Measurements from ENCODE around the gene XRCC4. TPM values are rescaled to one million over a fixed set of nuclear protein-coding genes. Genes with fewer than 3 reads are reported as not detected.

The XRCC4 gene
- total RNA-seq, 4 donors from 2014 or later = 3.7 to 10.3 (median 8.7) TPM

DNA sequence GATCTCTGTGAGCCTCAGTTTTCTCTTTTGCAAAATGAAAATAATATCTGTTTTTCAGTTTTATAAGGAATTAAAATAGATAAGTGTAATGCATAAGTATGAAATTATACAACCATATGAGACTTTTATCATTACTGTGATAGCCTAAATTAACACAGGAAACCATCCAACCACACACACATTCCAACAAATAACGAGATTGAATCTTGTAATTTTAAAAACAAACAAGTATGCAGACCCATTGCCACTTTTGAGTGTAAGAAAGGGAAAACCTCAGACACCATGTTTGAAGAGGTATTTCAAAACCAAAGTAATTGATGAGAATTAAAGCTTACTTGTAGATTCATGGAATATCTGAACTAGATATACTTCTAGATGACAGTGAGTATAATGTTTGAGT, 32.0 kb downstream of the XRCC4 start:
- Histone ChIP-seq H3K27ac (no peak overlapping the region), H3K9me3 (no peaks in the 10 kb centered on the region), H3K4me3 (no peak overlapping the region), H3K27me3 (no peaks in the 10 kb centered on the region), H3K36me3 (no peaks in the 10 kb centered on the region), H3K4me1 (no peaks in the 10 kb centered on the region)
- no peak for TF ChIP-seq CTCF (IDR thresholded peaks at IDR 0.05)
- TF ChIP-seq POLR2A (IDR thresholded peaks at IDR 0.05) = no peak
- no peak for DNase-seq

- H3K27me3 ChIP-seq = no peaks in the 10 kb centered on the region
- no peaks in the 10 kb centered on the region for H3K4me1 ChIP-seq
- H3K9me3 ChIP-seq = no peaks in the 10 kb centered on the region
- no peaks in the 10 kb centered on the region for H3K36me3 ChIP-seq
- no peak for DNase-seq
- no peak overlapping the region for H3K27ac ChIP-seq
- no peak overlapping the region for H3K4me3 ChIP-seq
- TF ChIP-seq CTCF (IDR thresholded peaks at IDR 0.05) (no peak), POLR2A (IDR thresholded peaks at IDR 0.05) (no peak)
These were observed 38.5 kb downstream of the XRCC4 start for GRCh38 chr5:83115816-83116215.

DNA sequence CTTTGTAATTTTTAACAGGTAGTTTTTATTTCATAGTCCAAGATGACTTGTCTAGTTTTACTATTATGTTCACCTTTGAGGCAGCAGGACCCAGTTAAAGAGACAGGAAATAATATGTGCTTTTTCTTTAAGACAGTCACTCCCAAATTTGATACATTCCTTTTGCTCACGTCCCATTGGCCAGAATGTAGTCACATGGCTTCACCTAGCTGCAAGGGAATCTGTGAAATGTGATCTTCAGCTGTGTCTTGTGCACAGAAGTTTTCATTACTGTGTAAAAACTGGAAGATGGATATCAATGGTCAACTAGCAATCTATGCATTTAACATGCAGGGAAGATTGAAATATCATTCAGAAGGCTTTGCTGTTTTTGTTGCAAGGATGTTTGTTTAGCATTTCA, 41.1 kb downstream of the XRCC4 start:
- no peak overlapping the region for H3K27ac ChIP-seq
- H3K36me3 ChIP-seq = no peaks in the 10 kb centered on the region
- no peak for DNase-seq
- TF ChIP-seq POLR2A (IDR thresholded peaks at IDR 0.05) (no peak), CTCF (IDR thresholded peaks at IDR 0.05) (no peak)
- no peaks in the 10 kb centered on the region for H3K27me3 ChIP-seq
- no peak overlapping the region for H3K4me3 ChIP-seq
- H3K9me3 ChIP-seq = no peaks in the 10 kb centered on the region
- no peaks in the 10 kb centered on the region for H3K4me1 ChIP-seq

DNA sequence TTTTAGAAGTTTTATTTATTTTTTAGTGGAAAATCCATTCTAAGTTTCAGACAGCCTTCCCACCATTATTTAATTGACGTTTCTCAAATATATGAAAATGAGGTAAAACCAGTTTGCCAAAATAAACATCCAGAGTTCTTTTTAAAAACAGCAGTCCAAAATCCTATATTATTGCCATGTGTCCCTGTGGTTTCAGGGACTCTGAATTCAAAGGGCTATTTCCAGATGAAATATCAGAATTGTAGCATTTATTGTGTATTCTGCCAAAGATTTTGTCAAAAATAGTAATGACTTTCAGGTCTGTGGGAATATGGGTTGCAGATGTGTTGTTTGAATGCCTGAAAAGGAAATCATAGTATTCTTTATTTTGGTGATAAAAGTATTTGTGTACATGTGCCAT, 41.6 kb downstream of the XRCC4 start:
- Histone ChIP-seq H3K27ac (no peak overlapping the region), H3K4me1 (no peaks in the 10 kb centered on the region), H3K9me3 (no peaks in the 10 kb centered on the region), H3K27me3 (no peaks in the 10 kb centered on the region), H3K4me3 (no peak overlapping the region), H3K36me3 (no peaks in the 10 kb centered on the region)
- DNase-seq = no peak
- TF ChIP-seq POLR2A (IDR thresholded peaks at IDR 0.05) (no peak), CTCF (IDR thresholded peaks at IDR 0.05) (no peak)

GRCh38 chr5:83124593-83124992, 47.2 kb downstream of the XRCC4 start:
- peaks cover 0 to 5% (median 0%) of the 10 kb centered on the region in 4 donors for H3K9me3 ChIP-seq
- no peak for DNase-seq
- no peaks in the 10 kb centered on the region for H3K36me3 ChIP-seq
- H3K4me1 ChIP-seq = no peaks in the 10 kb centered on the region
- no peaks in the 10 kb centered on the region for H3K27me3 ChIP-seq
- no peak overlapping the region for H3K4me3 ChIP-seq
- no peak overlapping the region for H3K27ac ChIP-seq
- no peak for TF ChIP-seq CTCF (IDR thresholded peaks at IDR 0.05)
- no peak for TF ChIP-seq POLR2A (IDR thresholded peaks at IDR 0.05)

- no peaks in the 10 kb centered on the region for H3K36me3 ChIP-seq
- no peaks in the 10 kb centered on the region for H3K27me3 ChIP-seq
- TF ChIP-seq CTCF (IDR thresholded peaks at IDR 0.05) = no peak
- no peak overlapping the region for H3K4me3 ChIP-seq
- no peak for DNase-seq
- peaks cover 0 to 5% (median 0%) of the 10 kb centered on the region in 4 donors for H3K9me3 ChIP-seq
- H3K4me1 ChIP-seq = no peaks in the 10 kb centered on the region
- no peak overlapping the region for H3K27ac ChIP-seq
These were observed 48.2 kb downstream of the XRCC4 start for GRCh38 chr5:83125560-83125959.
